M059J (cell line): ENCODE measurements around the gene AIMP1. TPM values are rescaled to one million over a fixed set of nuclear protein-coding genes. Genes with fewer than 3 reads are reported as not detected.
"Not testable (repeated sequence)": the region's sequence is repeated elsewhere in the genome, so short reads cannot be mapped to it uniquely, and the experiment has no call there.

ENCODE experiments used
- DNase-seq: peaks from one replicate; pipeline ENCODE4 v3.0.0-alpha.2; 2012; ENCODE audit warnings: low read depth
- total RNA-seq: library from RNA; depleted of rRNA; stranded (reverse); fragments of >200 nt; shearing (Covaris generic); gene quantifications from 2 replicates; pipeline ENCODE4 v1.2.3, GENCODE V29; 2014

AIMP1 gene
- total RNA-seq, 1 experiment from 2014 or later = 38.2 TPM

GRCh38 chr4:106347167-106347566 is 30.8 kb downstream of the AIMP1 start:
- no peak for DNase-seq

GRCh38 chr4:106351016-106351415 is 34.7 kb downstream of the AIMP1 start:
- no peak for DNase-seq

DNA sequence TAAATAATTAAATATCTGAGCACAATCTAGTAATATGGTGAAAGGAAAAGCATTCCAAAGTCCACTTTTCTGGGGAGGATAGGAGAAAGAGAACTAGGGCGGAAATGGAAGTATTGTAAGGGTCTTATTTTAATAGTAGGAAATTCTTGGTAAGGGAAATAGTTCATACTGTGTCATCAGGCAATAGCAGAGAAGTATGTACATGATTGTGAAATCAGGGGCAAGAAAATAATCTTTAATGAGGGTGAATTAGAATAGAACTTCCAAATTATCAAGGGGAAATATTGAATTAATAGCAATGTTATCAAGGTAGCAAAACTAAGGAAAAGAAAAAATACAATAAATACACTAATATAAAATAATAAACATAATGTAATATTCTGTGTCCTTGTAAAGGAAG is 37.4 kb downstream of the AIMP1 start:
- no peak for DNase-seq

- peak; percentile 47 for DNase-seq
Measured at GRCh38 chr4:106355193-106355592, 38.8 kb downstream of the AIMP1 start.

DNA sequence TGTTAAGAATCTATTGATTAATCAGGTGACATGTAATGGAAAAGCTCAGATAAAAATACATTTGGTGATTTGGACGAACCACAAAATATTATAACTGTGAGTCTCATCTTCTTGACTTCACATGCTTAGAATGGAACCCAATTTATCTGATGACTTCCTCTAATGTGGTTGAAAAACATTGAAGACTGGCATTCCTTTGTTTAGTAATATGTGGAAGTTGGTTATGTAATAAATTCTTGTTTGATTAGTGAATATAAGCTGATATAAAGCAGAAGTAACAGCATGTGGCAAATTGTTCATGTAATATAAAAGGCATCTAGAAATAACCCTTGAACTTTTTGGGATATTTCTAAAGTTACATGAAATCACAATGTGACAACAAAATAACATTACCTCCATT is 42.5 kb downstream of the AIMP1 start:
- peak; percentile 59 for DNase-seq

DNA sequence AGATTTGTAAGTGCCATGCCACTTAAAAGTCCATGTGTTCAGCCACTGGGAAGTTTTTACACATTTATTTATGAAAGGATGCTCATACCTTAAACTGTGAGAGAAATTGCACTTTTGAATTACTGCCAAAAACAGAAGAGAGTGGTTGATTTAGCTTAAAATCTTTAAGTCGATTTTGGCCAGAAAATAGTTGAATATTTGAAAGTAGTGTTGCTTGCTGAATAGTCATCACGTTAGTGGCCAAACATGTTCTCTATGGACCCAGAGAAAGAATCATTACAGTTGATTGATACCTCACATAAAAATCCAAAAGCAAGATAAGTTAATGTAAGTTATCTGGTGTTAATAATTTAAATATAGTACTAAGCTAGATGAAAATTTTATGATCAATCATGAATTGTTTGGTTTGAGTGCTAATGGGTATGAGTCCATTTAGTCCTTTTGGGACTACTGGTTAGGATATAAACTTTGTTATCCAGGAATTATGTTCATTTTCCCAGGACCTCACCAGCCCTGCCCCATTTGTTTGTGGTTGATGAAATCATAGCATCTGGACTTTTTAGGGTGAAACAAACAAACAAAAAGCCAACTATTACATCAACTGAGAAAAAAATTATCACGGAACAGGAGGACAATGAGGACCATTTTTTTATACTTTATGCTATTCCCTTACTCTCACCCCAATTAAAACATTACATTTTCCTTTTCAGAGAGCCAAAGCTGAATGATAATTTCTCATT is 45.9 kb downstream of the AIMP1 start:
- no peak for DNase-seq

DNA sequence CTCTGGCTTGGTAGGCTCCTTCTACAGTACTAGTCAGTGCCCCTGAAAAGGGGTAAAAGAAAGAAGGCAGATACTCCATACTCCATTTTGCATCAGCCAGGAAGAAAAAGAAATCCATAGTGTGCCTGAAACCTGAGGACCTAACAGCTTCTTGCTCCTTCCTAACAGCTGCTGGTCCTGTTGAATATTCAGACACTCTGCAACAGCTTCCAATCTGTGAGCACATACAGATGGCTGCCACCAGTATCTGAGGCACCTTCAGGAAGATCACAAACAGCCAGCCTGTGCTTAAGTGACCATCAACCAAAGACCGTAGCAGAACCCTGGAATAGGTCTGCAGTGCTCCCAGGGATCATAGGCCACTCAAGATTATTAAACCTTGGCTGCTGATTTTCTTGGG is 47.9 kb downstream of the AIMP1 start:
- DNase-seq = no peak

DNA sequence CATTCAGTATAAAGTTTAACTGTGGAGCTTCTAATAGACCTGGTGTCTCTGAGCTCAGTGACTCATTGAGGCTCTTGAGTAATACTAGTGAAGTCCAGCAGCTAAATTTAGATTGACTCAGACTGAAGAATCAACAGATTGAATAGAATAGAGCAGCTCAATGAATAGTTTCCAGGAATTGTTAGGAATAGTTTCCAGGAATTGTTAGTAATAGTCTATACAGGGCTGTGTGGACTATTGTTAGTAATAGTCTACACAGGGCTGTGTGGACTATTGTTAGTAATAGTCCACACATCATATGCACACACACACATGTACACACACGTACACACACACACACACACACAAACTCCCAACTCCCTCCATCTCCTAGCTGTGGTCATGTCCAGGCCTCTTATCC is 49.3 kb downstream of the AIMP1 start:
- peak; percentile 85 for DNase-seq

DNA sequence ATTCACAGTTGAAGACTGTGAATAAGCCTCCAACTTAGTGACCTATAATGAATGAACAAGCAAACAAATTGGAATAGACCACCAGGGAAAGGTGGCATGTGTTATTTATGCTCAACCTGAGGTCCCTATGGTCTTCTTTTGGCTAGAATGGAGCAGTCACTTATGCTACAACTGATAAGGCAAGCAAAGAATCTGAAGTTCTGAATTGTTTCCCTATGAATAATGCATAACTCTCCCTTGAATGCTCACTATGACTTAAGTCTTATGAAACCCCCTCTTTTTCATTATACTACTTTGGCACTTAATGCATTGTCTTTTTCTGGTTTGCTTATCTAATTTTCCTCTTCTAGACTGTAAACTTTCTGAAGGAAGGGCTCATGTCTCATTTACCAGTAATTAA is 49.7 kb downstream of the AIMP1 start:
- peak; percentile 38 for DNase-seq

- no peak for DNase-seq
Measured at GRCh38 chr4:106367072-106367471, 50.7 kb downstream of the AIMP1 start.

DNA sequence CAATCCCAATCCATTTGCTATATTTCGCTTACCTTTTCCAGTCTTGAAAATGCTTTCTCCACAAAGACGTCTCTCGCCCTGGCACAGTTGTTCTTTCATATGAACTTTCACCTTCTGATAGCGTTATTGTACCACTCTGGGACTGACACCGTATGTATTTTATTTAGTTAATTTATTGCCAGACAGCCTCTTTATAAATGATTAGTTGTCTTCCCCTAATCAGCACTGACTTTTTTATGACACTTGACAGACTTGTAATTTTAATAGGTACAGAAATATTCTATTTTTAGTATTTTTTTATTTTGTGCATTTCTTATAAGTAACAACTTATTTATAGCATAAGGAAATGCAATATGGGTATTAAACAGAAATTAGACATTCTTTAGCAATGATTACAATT is 52.3 kb downstream of the AIMP1 start, which contains the start of gene GIMD1:
Gene GIMD1, minus strand, starts transcription at position 101 of the 400 bp plus-strand sequence. CDS start 1,343 bp downstream, outside the sequence.
- no peak for DNase-seq

GRCh38 chr4:106369456-106370060 is 53.2 kb downstream of the AIMP1 start:
- DNase-seq = peak; percentile 68

DNA sequence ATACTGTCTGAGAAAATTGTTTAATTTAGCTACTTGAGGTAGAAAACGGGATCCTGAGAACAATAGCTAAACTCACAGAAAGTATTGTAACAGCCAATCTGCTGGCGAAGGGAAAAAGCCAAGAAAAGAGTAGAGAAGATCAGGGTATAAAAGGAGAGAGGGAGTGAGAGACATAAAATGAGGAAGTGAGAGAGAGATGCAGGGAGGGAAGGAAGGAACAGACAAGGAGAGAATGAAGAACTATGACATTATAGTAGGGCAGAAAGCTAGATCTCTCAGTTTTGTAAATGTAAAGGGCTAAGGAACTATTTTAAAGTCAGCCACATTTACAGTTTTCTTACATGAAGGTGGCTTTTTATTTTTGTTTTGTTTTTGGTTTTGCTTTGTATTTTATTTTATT is 53.9 kb downstream of the AIMP1 start:
- no peak for DNase-seq

DNA sequence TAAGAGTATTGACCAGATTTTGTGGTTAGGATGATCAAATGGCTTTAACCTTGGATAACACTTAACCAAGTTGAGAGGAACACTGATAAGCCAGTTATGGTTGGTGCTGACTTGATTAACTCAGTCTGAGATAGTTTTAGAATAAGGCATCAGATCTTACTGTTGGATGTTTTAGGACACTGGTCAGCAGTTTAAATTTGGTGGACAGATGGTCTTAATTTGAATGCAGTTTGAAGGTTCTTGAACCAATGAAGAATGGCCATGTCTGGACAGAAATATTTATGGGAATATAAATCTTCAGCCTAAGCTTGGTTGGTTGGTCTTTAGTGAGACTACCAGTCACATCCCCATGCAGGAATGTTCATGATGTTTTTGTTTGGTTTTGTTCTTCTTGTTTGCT is 54.8 kb downstream of the AIMP1 start:
- DNase-seq = no peak

- no peak for DNase-seq
Measured at GRCh38 chr4:106373026-106373425, 56.7 kb downstream of the AIMP1 start.

DNA sequence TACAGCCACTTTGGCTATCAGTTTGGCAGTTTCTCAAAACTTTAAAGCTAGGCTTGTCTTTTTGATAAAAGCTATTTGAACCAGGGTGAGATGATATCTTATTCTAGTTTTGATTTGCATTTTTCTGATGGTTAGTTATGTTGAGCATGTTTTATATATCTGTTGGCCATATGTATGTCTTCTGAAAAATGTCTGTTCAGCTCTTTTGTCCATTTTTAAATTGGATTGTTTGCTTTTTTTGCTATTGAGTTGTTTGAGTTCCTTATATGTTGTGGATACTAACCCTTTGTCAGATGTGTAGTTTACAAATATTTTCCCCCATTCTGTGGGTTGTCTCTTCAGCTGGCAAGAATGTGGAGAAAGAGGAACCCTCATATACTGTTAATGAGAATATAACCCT is 63.8 kb downstream of the AIMP1 start:
- DNase-seq = no peak

DNA sequence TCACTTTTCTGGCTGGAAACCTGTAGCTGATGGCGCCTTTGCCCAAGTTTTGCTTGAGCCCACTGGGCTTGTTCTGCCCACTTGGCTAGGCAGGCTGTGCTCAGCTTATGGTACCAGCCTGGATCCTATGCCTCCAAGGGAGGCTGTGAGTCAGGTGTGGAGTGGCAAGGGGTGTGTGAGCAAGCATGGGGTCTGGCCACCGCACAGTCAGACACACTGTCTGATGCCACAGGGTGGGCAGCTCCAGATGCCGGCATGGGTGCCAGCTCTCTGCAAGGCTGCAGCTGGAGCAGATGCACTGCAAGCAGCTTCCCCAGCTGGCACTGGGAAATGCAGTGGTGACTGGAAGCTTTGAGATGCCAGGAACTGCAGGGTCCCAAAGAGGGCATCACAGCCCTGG is 68.5 kb downstream of the AIMP1 start:
- no peak for DNase-seq

- no peak for DNase-seq
Measured at GRCh38 chr4:106385853-106386393, 69.6 kb downstream of the AIMP1 start.

- DNase-seq = no peak
Measured at GRCh38 chr4:106395582-106395981, 79.2 kb downstream of the AIMP1 start.

DNA sequence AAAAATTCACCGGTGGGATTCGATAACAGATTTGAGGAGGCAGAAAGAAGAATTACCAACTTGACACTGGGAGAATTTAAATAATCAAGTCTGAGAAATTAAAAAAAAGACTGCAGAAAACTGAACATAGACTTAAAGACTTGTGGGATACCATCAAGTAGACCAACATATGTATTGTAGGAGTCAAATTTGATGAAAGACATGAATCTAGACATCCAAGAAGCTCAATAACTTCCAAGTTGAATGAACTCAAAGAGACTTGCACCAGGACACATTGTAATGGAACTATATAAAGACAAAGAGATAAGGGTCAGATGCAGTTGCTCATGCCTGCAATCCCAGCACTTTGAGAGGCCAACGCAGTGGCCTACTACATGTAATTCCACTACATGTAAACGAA is 82.5 kb downstream of the AIMP1 start:
- DNase-seq = not testable (repeated sequence)
